GM12874 (cell line): ENCODE results near the gene CLDN1.

Experiments
- TF ChIP-seq, protein P1 (sequence below): IDR thresholded peaks from 2 replicates; pipeline ENCODE4 v1.5.1; 2011; ENCODE audit warnings: low read depth, mild to moderate bottlenecking, control low read depth, low read length, moderate library complexity; ENCODE audit not compliant: insufficient read depth

Gene CLDN1

DNA sequence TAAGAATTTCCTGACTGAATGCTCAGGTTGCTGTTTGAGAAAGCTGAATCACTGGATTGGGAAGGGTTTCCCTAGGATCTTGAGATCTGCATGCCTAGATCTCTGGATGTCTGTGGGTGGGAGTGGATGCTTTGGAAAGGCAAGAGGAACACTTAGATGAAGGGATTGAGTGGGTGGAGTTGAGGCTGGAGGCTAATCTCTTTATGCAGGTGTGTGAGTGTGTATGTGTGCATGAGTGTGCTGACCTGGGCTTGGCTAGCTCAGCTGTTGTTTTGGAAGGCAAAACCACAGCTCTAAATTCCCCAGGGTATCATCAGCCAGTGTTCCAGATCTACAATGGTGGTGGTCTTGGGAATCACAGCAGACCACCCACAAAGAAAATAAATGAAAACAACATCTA is 60.5 kb downstream of the CLDN1 start:
- TF ChIP-seq, protein P1, sequence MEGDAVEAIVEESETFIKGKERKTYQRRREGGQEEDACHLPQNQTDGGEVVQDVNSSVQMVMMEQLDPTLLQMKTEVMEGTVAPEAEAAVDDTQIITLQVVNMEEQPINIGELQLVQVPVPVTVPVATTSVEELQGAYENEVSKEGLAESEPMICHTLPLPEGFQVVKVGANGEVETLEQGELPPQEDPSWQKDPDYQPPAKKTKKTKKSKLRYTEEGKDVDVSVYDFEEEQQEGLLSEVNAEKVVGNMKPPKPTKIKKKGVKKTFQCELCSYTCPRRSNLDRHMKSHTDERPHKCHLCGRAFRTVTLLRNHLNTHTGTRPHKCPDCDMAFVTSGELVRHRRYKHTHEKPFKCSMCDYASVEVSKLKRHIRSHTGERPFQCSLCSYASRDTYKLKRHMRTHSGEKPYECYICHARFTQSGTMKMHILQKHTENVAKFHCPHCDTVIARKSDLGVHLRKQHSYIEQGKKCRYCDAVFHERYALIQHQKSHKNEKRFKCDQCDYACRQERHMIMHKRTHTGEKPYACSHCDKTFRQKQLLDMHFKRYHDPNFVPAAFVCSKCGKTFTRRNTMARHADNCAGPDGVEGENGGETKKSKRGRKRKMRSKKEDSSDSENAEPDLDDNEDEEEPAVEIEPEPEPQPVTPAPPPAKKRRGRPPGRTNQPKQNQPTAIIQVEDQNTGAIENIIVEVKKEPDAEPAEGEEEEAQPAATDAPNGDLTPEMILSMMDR = no peak

DNA sequence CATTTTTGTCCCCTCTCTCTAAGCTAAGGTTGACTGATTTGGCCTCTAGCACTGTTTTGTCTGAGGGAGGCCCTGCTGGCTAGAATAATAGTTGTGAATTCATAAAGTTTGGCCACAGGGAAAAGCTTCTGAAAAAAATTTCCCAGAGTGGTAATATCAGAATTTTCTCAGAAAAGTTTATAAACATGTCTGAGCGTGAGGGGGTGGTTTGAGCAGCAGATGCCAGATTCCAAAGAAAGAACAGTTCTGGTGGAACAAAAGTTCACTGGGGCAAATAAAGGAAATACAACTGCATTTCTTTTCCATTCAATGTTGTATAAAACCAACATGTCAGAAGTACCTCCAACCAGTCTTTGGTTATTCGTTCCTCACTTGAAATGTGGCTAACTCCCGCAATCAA is 61.2 kb downstream of the CLDN1 start:
- TF ChIP-seq, protein P1 = no peak

DNA sequence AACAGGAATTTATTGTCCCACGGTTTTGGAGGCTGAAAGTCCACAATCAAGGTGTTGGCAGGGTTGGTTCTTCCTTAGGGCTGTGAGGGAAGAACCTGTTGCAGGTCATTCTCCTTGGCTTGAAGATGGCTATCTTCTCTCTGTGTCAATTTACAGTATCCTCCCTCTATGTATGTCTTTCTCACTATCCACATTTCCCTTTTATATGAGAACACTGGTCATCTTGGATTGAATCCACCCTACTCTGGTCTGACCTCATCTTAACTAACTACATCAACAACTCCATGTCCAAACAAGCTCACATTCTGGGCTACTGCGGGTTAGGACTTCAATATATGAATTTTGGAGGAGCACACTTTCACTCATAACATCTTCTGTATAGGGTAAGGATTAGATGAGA is 61.9 kb downstream of the CLDN1 start:
- TF ChIP-seq, protein P1 = no peak

DNA sequence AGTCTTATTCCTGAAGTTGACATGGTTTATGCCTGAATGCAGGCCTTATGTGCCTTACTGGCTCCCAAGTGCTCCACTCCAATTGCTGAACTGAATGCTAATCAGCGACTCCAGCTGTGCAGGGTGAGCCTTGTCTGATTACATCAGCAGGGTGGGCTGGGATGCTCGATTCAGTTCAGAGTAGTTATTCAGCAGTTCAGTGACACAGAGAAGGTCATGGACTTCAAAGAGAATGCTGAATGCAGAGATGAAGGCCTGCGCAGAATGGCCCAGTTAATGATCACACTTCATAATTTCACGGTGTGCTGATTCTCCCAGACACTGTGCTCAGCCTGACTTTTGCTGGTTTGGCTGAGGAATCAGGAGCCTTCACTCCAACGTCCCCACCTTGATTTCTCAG is 63.6 kb downstream of the CLDN1 start:
- TF ChIP-seq, protein P1 = no peak
